Astrocyte of the cerebellum (primary cell): ENCODE results near the gene FOXR1.
A peak's percentile ranks its signal among the peaks of the same experiment; 100 is the strongest.

Experiments used
- DNase-seq: peaks from one replicate; pipeline ENCODE4 v3.0.0-alpha.2; 2011; ENCODE audit warnings: low read depth
- H3K4me3 ChIP-seq: 2 replicates; pipeline ENCODE4 v1.5.1; 2011; ENCODE audit warnings: mild to moderate bottlenecking, low read depth, low read length, moderate library complexity
- CTCF ChIP-seq: IDR thresholded peaks from 2 replicates; pipeline ENCODE4 v1.5.1; 2012; ENCODE audit warnings: low read length, low read depth, moderate library complexity, mild to moderate bottlenecking; ENCODE audit errors: missing control alignments
- in situ Hi-C: cut with HindIII; loops from 2 replicates; pipeline ENCODE4 v1.10.0; 2017; ENCODE audit warnings: low sequenced_read_pairs

FOXR1 gene

GRCh38 chr11:119026970-119027369, 55.4 kb downstream of the FOXR1 start:
- no peak overlapping the region for H3K4me3 ChIP-seq
- TF ChIP-seq CTCF: no peak
- no peak for DNase-seq
- in situ Hi-C loops: no loop called here

DNA sequence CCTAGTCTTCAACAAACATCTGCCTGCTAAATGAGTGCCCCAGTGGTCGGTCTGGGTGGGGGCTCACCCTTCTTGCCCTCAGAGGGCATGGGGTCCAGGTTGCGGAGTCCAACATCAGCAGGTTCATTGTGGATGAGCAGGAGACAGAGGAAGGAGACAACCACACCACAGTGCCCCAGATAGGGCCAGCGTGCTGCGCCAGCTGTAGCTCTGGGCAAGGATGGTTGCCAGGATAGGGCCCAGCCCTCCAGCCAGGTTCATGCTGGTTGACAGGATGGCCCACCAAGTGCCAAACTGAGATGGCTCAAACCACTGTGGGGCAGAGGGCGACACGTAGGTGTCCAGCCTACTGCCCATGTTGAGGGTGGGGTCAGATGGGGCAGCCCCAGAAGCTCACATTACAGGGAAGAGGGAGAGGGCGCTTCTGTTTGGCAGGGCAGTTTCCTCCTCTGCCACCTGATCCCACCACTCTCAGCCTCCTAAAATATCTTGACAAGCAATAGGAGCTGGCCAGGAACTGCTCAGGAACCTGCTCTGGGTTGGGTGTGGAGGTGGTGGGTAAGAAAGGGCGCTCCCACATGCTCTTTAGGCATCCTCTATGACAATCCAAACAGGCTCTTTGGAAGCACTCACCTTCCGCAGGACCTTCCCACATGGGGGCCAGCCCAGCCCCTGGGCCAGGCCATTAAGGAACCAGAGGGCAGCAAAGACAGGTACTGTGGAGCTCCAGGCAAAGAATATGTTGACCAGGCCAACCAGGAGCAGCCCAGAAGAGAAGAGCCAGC, 56.2 kb downstream of the FOXR1 start:
- in situ Hi-C loops: no loop called here
- DNase-seq: no peak
- TF ChIP-seq CTCF: no peak
- no peak overlapping the region for H3K4me3 ChIP-seq

- in situ Hi-C loops: no loop called here
- TF ChIP-seq CTCF: no peak
- no peak overlapping the region for H3K4me3 ChIP-seq
- no peak for DNase-seq
Observed at GRCh38 chr11:119028346-119029068, 56.9 kb downstream of the FOXR1 start.

DNA sequence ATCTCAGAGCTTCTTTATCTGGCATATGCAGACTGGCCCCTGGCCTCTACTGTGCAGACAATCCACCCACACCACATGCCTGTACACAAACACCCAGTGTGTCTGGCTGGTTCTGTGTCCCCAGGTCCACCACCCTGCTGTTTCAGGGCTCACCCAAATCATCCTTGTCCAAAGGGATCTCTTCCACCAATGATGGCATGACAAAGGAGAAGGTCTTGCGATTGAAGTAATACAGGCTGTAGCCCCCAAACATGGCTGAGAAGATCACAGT, 57.4 kb downstream of the FOXR1 start:
- in situ Hi-C loops: no loop called here
- H3K4me3 ChIP-seq: no peak overlapping the region
- DNase-seq: no peak
- no peak for TF ChIP-seq CTCF

DNA sequence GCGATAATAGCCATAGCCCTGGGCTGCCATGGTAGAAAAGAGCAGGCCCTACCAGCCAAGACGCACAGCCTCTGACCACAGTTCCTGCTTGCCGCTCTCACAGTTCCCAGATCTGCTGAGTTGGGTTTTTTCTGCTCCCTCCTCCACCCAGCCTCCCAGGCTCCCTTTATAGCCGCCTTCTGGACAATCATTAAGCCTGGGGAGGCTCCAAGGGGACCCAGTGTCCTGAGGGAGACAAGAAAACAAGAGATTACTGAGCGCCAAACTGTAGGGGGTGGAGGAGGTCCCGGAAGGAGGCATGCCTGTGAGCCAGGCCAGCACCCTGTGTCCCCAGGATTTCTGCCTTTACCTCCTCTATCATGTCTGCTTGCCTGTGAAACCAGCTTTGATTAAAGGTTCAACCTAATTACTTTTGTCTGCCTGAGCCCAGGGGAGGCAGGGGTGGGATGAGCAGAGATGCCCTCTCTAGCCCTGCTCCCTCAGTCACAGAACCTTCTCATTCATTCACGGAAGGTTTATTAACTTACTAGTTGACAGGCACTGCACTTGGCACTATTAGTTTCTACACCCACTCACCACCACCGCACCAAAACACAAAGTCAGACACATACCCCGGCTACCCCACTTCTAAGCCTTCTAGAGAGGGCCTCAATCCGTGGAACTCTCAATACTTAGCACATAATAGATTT, 57.9 kb downstream of the FOXR1 start:
- in situ Hi-C loops: no loop called here
- H3K4me3 ChIP-seq: peak overlapping the region; percentile 85
- TF ChIP-seq CTCF: no peak
- no peak for DNase-seq

GRCh38 chr11:119030029-119030328, 58.4 kb downstream of the FOXR1 start:
- no peak for TF ChIP-seq CTCF
- in situ Hi-C loops: no loop called here
- DNase-seq: no peak
- peak overlapping the region; percentile 85 for H3K4me3 ChIP-seq
